HL-60 (cell line): ENCODE data around the gene TAB2.

Experiments used
- DNase-seq, 2 experiments: peaks; one replicate each; pipeline ENCODE4 v3.0.0-alpha.2; 2010 to 2020; ENCODE audit warnings: low read depth in 1 of 2, low spot score in 1 of 2
- H3K27ac ChIP-seq: fragments of 250-450 bp; sonication (Bioruptor Pico); replicated peaks from 2 replicates; pipeline ENCODE4 v1.5.1; 2020; ENCODE audit warnings: mild to moderate bottlenecking, moderate library complexity
- H3K27me3 ChIP-seq: fragments of 250-450 bp; sonication (Bioruptor Pico); 2 replicates; pipeline ENCODE4 v1.5.1; 2021; ENCODE audit warnings: mild to moderate bottlenecking, moderate library complexity; ENCODE audit not compliant: insufficient read depth, poor library complexity, severe bottlenecking
- H3K4me3 ChIP-seq: replicated peaks from 2 replicates; pipeline ENCODE4 v1.5.1; 2011; ENCODE audit warnings: mild to moderate bottlenecking, control low read depth, low read length; ENCODE audit not compliant: insufficient read depth
- CTCF ChIP-seq: IDR thresholded peaks from one replicate; pipeline ENCODE4 v1.5.1; 2011; ENCODE audit warnings: low read length, control low read depth, inconsistent platforms; ENCODE audit not compliant: insufficient read depth
- GABPA ChIP-seq: IDR thresholded peaks from 2 replicates; pipeline ENCODE4 v1.6.1; 2012; ENCODE audit warnings: low read depth
- POLR2AphosphoS5 ChIP-seq: IDR thresholded peaks from 2 replicates; pipeline ENCODE4 v1.6.1; 2012; ENCODE audit warnings: low read depth
- REST ChIP-seq: IDR thresholded peaks from 2 replicates; pipeline ENCODE4 v1.6.1; 2012; ENCODE audit warnings: low read depth; ENCODE audit not compliant: insufficient replicate concordance
- SPI1 ChIP-seq: IDR thresholded peaks from 2 replicates; pipeline ENCODE4 v1.6.1; 2012; ENCODE audit warnings: low read depth, mild to moderate bottlenecking, borderline replicate concordance

Gene TAB2

GRCh38 chr6:149337320-149337719 is 19.8 kb downstream of the TAB2 start:
- TF ChIP-seq REST (no peak), SPI1 (no peak), POLR2AphosphoS5 (no peak), CTCF (no peak), GABPA (no peak)
- DNase-seq, result no peak
- no peak overlapping the region for H3K4me3 ChIP-seq
- H3K27ac ChIP-seq, result no peak overlapping the region
- no peaks in the 10 kb centered on the region for H3K27me3 ChIP-seq

GRCh38 chr6:149340200-149340599 is 22.7 kb downstream of the TAB2 start:
- no peak for DNase-seq
- TF ChIP-seq SPI1 (no peak), POLR2AphosphoS5 (no peak), REST (no peak), GABPA (no peak), CTCF (no peak)
- H3K27ac ChIP-seq, result no peak overlapping the region
- no peak overlapping the region for H3K4me3 ChIP-seq
- no peaks in the 10 kb centered on the region for H3K27me3 ChIP-seq

- Histone ChIP-seq H3K4me3 (no peak overlapping the region), H3K27ac (no peak overlapping the region), H3K27me3 (no peaks in the 10 kb centered on the region)
- TF ChIP-seq SPI1 (no peak), REST (no peak), POLR2AphosphoS5 (no peak), GABPA (no peak)
- DNase-seq, result no peak
These were observed 25.0 kb downstream of the TAB2 start for GRCh38 chr6:149342525-149342924.

GRCh38 chr6:149343501-149343900 is 26.0 kb downstream of the TAB2 start:
- Histone ChIP-seq H3K4me3 (no peak overlapping the region), H3K27me3 (no peaks in the 10 kb centered on the region), H3K27ac (no peak overlapping the region)
- DNase-seq, result no peak
- TF ChIP-seq CTCF (no peak), SPI1 (no peak)
